ENCODE measurements around the gene NAA20. TPM values are rescaled to one million over a fixed set of nuclear protein-coding genes. Genes with fewer than 3 reads are reported as not detected.

Gene NAA20
- total and polyA plus RNA-seq, 4 donors, result 26.8 to 75.6 (median 39.2) TPM

GRCh38 chr20:20076297-20077065 is 59.3 kb downstream of the NAA20 start:
- WGBS, result 87% methylated on average over 9 of the region's 9 CpGs
- no peaks in the 10 kb centered on the region for H3K36me3 ChIP-seq (ENCODE audit: control insufficient read depth in 4 of 4, insufficient read depth in 3 of 4, low read depth in 1 of 4, low read length in 3 of 4)
- no peak for DNase-seq (ENCODE audit: low spot score)
- H3K4me3 ChIP-seq (ENCODE audit: low read depth in 1 of 3, low read length in 3 of 3), result no peak overlapping the region
- H3K27ac ChIP-seq (ENCODE audit: low read depth in 1 of 2, low read length in 2 of 2), result no peak overlapping the region
- H3K9me3 ChIP-seq (ENCODE audit: control insufficient read depth in 4 of 4, low read length in 3 of 4), result no peaks in the 10 kb centered on the region
- H3K4me1 ChIP-seq (ENCODE audit: control insufficient read depth in 4 of 4, insufficient read depth in 4 of 4, low read length in 3 of 4), result no peaks in the 10 kb centered on the region
- H3K9ac ChIP-seq (ENCODE audit: low read depth in 1 of 2, low read length in 2 of 2), result no peak overlapping the region
- TF ChIP-seq ATF3 (IDR thresholded peaks at IDR 0.05), result no peak
- no peak for TF ChIP-seq ZBTB33 (IDR thresholded peaks at IDR 0.05)
- no peak for TF ChIP-seq EGR1 (IDR thresholded peaks at IDR 0.05; ENCODE audit: low read depth in 2 of 2)
- TF ChIP-seq FOXA1 (IDR thresholded peaks at IDR 0.05), result no peak
- TF ChIP-seq JUND (IDR thresholded peaks at IDR 0.05), result no peak
- no peak for TF ChIP-seq HNF4A (conservative IDR thresholded peaks at IDR 0.05)
- TF ChIP-seq, protein P1, sequence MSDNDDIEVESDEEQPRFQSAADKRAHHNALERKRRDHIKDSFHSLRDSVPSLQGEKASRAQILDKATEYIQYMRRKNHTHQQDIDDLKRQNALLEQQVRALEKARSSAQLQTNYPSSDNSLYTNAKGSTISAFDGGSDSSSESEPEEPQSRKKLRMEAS (IDR thresholded peaks at IDR 0.05), result no peak
- TF ChIP-seq RXRA (IDR thresholded peaks at IDR 0.05), result no peak
- H3K27me3 ChIP-seq (ENCODE audit: control insufficient read depth in 4 of 4, insufficient read depth in 4 of 4, low read length in 3 of 4), result peaks cover 0 to 3% (median 1%) of the 10 kb centered on the region in 4 donors

GRCh38 chr20:20078041-20078440 is 60.9 kb downstream of the NAA20 start:
- DNase-seq (ENCODE audit: low spot score), result no peak
- TF ChIP-seq ATF3 (IDR thresholded peaks at IDR 0.05) (no peak), GABPA (IDR thresholded peaks at IDR 0.05 in 1 of 2, conservative IDR thresholded peaks at IDR 0.05 in 1 of 2) (no peak), FOXA1 (IDR thresholded peaks at IDR 0.05) (no peak), TAF1 (conservative IDR thresholded peaks at IDR 0.05) (no peak), JUND (IDR thresholded peaks at IDR 0.05) (no peak), RAD21 (IDR thresholded peaks at IDR 0.05) (no peak), HNF4A (conservative IDR thresholded peaks at IDR 0.05) (no peak)
- TF ChIP-seq, protein P2, sequence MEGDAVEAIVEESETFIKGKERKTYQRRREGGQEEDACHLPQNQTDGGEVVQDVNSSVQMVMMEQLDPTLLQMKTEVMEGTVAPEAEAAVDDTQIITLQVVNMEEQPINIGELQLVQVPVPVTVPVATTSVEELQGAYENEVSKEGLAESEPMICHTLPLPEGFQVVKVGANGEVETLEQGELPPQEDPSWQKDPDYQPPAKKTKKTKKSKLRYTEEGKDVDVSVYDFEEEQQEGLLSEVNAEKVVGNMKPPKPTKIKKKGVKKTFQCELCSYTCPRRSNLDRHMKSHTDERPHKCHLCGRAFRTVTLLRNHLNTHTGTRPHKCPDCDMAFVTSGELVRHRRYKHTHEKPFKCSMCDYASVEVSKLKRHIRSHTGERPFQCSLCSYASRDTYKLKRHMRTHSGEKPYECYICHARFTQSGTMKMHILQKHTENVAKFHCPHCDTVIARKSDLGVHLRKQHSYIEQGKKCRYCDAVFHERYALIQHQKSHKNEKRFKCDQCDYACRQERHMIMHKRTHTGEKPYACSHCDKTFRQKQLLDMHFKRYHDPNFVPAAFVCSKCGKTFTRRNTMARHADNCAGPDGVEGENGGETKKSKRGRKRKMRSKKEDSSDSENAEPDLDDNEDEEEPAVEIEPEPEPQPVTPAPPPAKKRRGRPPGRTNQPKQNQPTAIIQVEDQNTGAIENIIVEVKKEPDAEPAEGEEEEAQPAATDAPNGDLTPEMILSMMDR (IDR thresholded peaks at IDR 0.05; ENCODE audit: low read depth, low read length, missing input control), result no peak
- peaks cover 0 to 3% (median 1%) of the 10 kb centered on the region in 4 donors for H3K27me3 ChIP-seq (ENCODE audit: control insufficient read depth in 4 of 4, insufficient read depth in 4 of 4, low read length in 3 of 4)
- H3K4me3 ChIP-seq (ENCODE audit: low read depth in 1 of 3, low read length in 3 of 3), result no peak overlapping the region
- WGBS, result 93% methylated on average over 4 of the region's 4 CpGs
- no peak overlapping the region for H3K27ac ChIP-seq (ENCODE audit: low read depth in 1 of 2, low read length in 2 of 2)
- no peaks in the 10 kb centered on the region for H3K9me3 ChIP-seq (ENCODE audit: control insufficient read depth in 4 of 4, low read length in 3 of 4)
- no peaks in the 10 kb centered on the region for H3K36me3 ChIP-seq (ENCODE audit: control insufficient read depth in 4 of 4, insufficient read depth in 3 of 4, low read depth in 1 of 4, low read length in 3 of 4)
- H3K9ac ChIP-seq (ENCODE audit: low read depth in 1 of 2, low read length in 2 of 2), result no peak overlapping the region
- no peaks in the 10 kb centered on the region for H3K4me1 ChIP-seq (ENCODE audit: control insufficient read depth in 4 of 4, insufficient read depth in 4 of 4, low read length in 3 of 4)

All from liver (tissue), 9 donors.